ENCODE results near the gene SMG6.

SMG6 gene

GRCh38 chr17:2303204-2304188 lies at the start of gene SMG6, which contains the start of gene SRR:
Gene SMG6, minus strand, starts transcription at chr17:2303785. Its CDS starts 65 bp downstream, at chr17:2303720.
Gene SRR, plus strand, starts transcription at chr17:2303950. Its CDS starts 11,611 bp downstream, at chr17:2315561.
- TF ChIP-seq GATA2 (IDR thresholded peaks at IDR 0.05; ENCODE audit: low read depth, low read length) (no peak), GATA3 (IDR thresholded peaks at IDR 0.05; ENCODE audit: low read depth, low read length) (no peak)

GRCh38 chr17:2351269-2351668 lies 47.7 kb upstream of the SMG6 start:
- TF ChIP-seq GATA2 (IDR thresholded peaks at IDR 0.05; ENCODE audit: low read depth, low read length), result no peak
- no peak for TF ChIP-seq GATA3 (IDR thresholded peaks at IDR 0.05; ENCODE audit: low read depth, low read length)

- TF ChIP-seq GATA2 (IDR thresholded peaks at IDR 0.05; ENCODE audit: low read depth, low read length) (no peak), GATA3 (IDR thresholded peaks at IDR 0.05; ENCODE audit: low read depth, low read length) (no peak)
Observed at GRCh38 chr17:2347805-2348685, 44.5 kb upstream of the SMG6 start.

GRCh38 chr17:2346475-2346874 lies 42.9 kb upstream of the SMG6 start:
- TF ChIP-seq GATA2 (IDR thresholded peaks at IDR 0.05; ENCODE audit: low read depth, low read length) (no peak), GATA3 (IDR thresholded peaks at IDR 0.05; ENCODE audit: low read depth, low read length) (no peak)

GRCh38 chr17:2344528-2344927 lies 40.9 kb upstream of the SMG6 start:
- TF ChIP-seq GATA3 (IDR thresholded peaks at IDR 0.05; ENCODE audit: low read depth, low read length) (no peak), GATA2 (IDR thresholded peaks at IDR 0.05; ENCODE audit: low read depth, low read length) (no peak)

- TF ChIP-seq GATA2 (IDR thresholded peaks at IDR 0.05; ENCODE audit: low read depth, low read length) (no peak), GATA3 (IDR thresholded peaks at IDR 0.05; ENCODE audit: low read depth, low read length) (no peak)
Observed at GRCh38 chr17:2343421-2343820, 39.8 kb upstream of the SMG6 start.

- TF ChIP-seq GATA2 (IDR thresholded peaks at IDR 0.05; ENCODE audit: low read depth, low read length) (no peak), GATA3 (IDR thresholded peaks at IDR 0.05; ENCODE audit: low read depth, low read length) (no peak)
Observed at GRCh38 chr17:2338315-2338657, 34.7 kb upstream of the SMG6 start.

- TF ChIP-seq GATA3 (IDR thresholded peaks at IDR 0.05; ENCODE audit: low read depth, low read length) (no peak), GATA2 (IDR thresholded peaks at IDR 0.05; ENCODE audit: low read depth, low read length) (no peak)
Observed at GRCh38 chr17:2337544-2338314, 34.1 kb upstream of the SMG6 start.

GRCh38 chr17:2336852-2337543 lies 33.4 kb upstream of the SMG6 start, which contains the start of gene SGSM2:
Gene SGSM2, plus strand, starts transcription at chr17:2337501. Its CDS starts 188 bp downstream, at chr17:2337689.
- TF ChIP-seq GATA2 (IDR thresholded peaks at IDR 0.05; ENCODE audit: low read depth, low read length) (no peak), GATA3 (IDR thresholded peaks at IDR 0.05; ENCODE audit: low read depth, low read length) (no peak)

- TF ChIP-seq GATA2 (IDR thresholded peaks at IDR 0.05; ENCODE audit: low read depth, low read length), result no peak
- no peak for TF ChIP-seq GATA3 (IDR thresholded peaks at IDR 0.05; ENCODE audit: low read depth, low read length)
Observed at GRCh38 chr17:2336215-2336851, 32.7 kb upstream of the SMG6 start, which contains the start of gene TSR1. Gene TSR1, minus strand, starts transcription at chr17:2336457. Its CDS starts 30 bp downstream, at chr17:2336427.

GRCh38 chr17:2335726-2336214 lies 32.2 kb upstream of the SMG6 start:
- TF ChIP-seq GATA3 (IDR thresholded peaks at IDR 0.05; ENCODE audit: low read depth, low read length) (no peak), GATA2 (IDR thresholded peaks at IDR 0.05; ENCODE audit: low read depth, low read length) (no peak)

- TF ChIP-seq GATA2 (IDR thresholded peaks at IDR 0.05; ENCODE audit: low read depth, low read length) (no peak), GATA3 (IDR thresholded peaks at IDR 0.05; ENCODE audit: low read depth, low read length) (no peak)
Observed at GRCh38 chr17:2331303-2331702, 27.7 kb upstream of the SMG6 start.

Data from SH-SY5Y (cell line).